ENCODE measurements around the gene EPHB3. TPM values are rescaled to one million over a fixed set of nuclear protein-coding genes. Genes with fewer than 3 reads are reported as not detected.

The EPHB3 gene
- total and polyA plus RNA-seq, 4 donors: 0.14 to 1.8 (median 0.67) TPM

GRCh38 chr3:184594371-184595001 lies 32.9 kb downstream of the EPHB3 start:
- no peak for TF ChIP-seq HNF4G (IDR thresholded peaks at IDR 0.05)
- no peak for TF ChIP-seq MAX (IDR thresholded peaks at IDR 0.05)
- no peak for TF ChIP-seq CTCF (IDR thresholded peaks at IDR 0.05; ENCODE audit: low read depth, low read length, missing input control)
- TF ChIP-seq YY1 (IDR thresholded peaks at IDR 0.05): no peak
- no peak for TF ChIP-seq FOXA1 (IDR thresholded peaks at IDR 0.05)
- no peak for TF ChIP-seq NR2F2 (IDR thresholded peaks at IDR 0.05)
- no peak for TF ChIP-seq ATF3 (IDR thresholded peaks at IDR 0.05)
- no peak for TF ChIP-seq RAD21 (IDR thresholded peaks at IDR 0.05)
- H3K36me3 ChIP-seq (ENCODE audit: control insufficient read depth in 4 of 4, insufficient read depth in 3 of 4, low read depth in 1 of 4, low read length in 3 of 4): no peaks in the 10 kb centered on the region
- H3K4me1 ChIP-seq (ENCODE audit: control insufficient read depth in 4 of 4, insufficient read depth in 4 of 4, low read length in 3 of 4): peaks cover 0 to 4% (median 2%) of the 10 kb centered on the region in 4 donors
- no peaks in the 10 kb centered on the region for H3K27me3 ChIP-seq (ENCODE audit: control insufficient read depth in 4 of 4, insufficient read depth in 4 of 4, low read length in 3 of 4)
- no peak for DNase-seq (ENCODE audit: low spot score)
- H3K27ac ChIP-seq (ENCODE audit: low read depth in 1 of 2, low read length in 2 of 2): no peak overlapping the region
- no peak overlapping the region for H3K4me3 ChIP-seq (ENCODE audit: low read depth in 1 of 3, low read length in 3 of 3)
- 73% methylated on average over 12 of the region's 12 CpGs for WGBS
- no peaks in the 10 kb centered on the region for H3K9me3 ChIP-seq (ENCODE audit: control insufficient read depth in 4 of 4, low read length in 3 of 4)
- no peak overlapping the region for H3K9ac ChIP-seq (ENCODE audit: low read depth in 1 of 2, low read length in 2 of 2)

- H3K9ac ChIP-seq (ENCODE audit: low read depth in 1 of 2, low read length in 2 of 2): no peak overlapping the region
- TF ChIP-seq ATF3 (IDR thresholded peaks at IDR 0.05): no peak
- no peak overlapping the region for H3K27ac ChIP-seq (ENCODE audit: low read depth in 1 of 2, low read length in 2 of 2)
- no peaks in the 10 kb centered on the region for H3K9me3 ChIP-seq (ENCODE audit: control insufficient read depth in 4 of 4, low read length in 3 of 4)
- 81% methylated on average over 8 of the region's 8 CpGs for WGBS
- no peak for DNase-seq (ENCODE audit: low spot score)
- H3K4me1 ChIP-seq (ENCODE audit: control insufficient read depth in 4 of 4, insufficient read depth in 4 of 4, low read length in 3 of 4): peaks cover 0 to 4% (median 2%) of the 10 kb centered on the region in 4 donors
- H3K4me3 ChIP-seq (ENCODE audit: low read depth in 1 of 3, low read length in 3 of 3): no peak overlapping the region
- H3K36me3 ChIP-seq (ENCODE audit: control insufficient read depth in 4 of 4, insufficient read depth in 3 of 4, low read depth in 1 of 4, low read length in 3 of 4): no peaks in the 10 kb centered on the region
- no peaks in the 10 kb centered on the region for H3K27me3 ChIP-seq (ENCODE audit: control insufficient read depth in 4 of 4, insufficient read depth in 4 of 4, low read length in 3 of 4)
Observed at GRCh38 chr3:184595726-184596125, 34.1 kb downstream of the EPHB3 start.

GRCh38 chr3:184596233-184596632 lies 34.6 kb downstream of the EPHB3 start:
- Histone ChIP-seq H3K27ac (ENCODE audit: low read depth in 1 of 2, low read length in 2 of 2) (no peak overlapping the region), H3K9me3 (ENCODE audit: control insufficient read depth in 4 of 4, low read length in 3 of 4) (no peaks in the 10 kb centered on the region), H3K27me3 (ENCODE audit: control insufficient read depth in 4 of 4, insufficient read depth in 4 of 4, low read length in 3 of 4) (no peaks in the 10 kb centered on the region), H3K4me3 (ENCODE audit: low read depth in 1 of 3, low read length in 3 of 3) (no peak overlapping the region), H3K4me1 (ENCODE audit: control insufficient read depth in 4 of 4, insufficient read depth in 4 of 4, low read length in 3 of 4) (peaks cover 0 to 4% (median 2%) of the 10 kb centered on the region in 4 donors), H3K36me3 (ENCODE audit: control insufficient read depth in 4 of 4, insufficient read depth in 3 of 4, low read depth in 1 of 4, low read length in 3 of 4) (no peaks in the 10 kb centered on the region), H3K9ac (ENCODE audit: low read depth in 1 of 2, low read length in 2 of 2) (no peak overlapping the region)
- no peak for DNase-seq (ENCODE audit: low spot score)
- WGBS: 88% methylated on average over 5 of the region's 5 CpGs
- no peak for TF ChIP-seq HNF4A (conservative IDR thresholded peaks at IDR 0.05)
- TF ChIP-seq CTCF (IDR thresholded peaks at IDR 0.05; ENCODE audit: low read depth, low read length, missing input control): no peak
- no peak for TF ChIP-seq ATF3 (IDR thresholded peaks at IDR 0.05)
- no peak for TF ChIP-seq NR2F2 (IDR thresholded peaks at IDR 0.05)
- TF ChIP-seq HNF4G (IDR thresholded peaks at IDR 0.05): no peak
- no peak for TF ChIP-seq JUND (IDR thresholded peaks at IDR 0.05)
- TF ChIP-seq TAF1 (conservative IDR thresholded peaks at IDR 0.05): no peak
